GM18867 (cell line): Measurements from ENCODE around the gene AFG3L2.
A peak's percentile ranks its signal among the peaks of the same experiment; 100 is the strongest.
"Not testable (repeated sequence)": the region's sequence is repeated elsewhere in the genome, so short reads cannot be mapped to it uniquely, and the experiment has no call there.

ENCODE experiments used
- ATAC-seq: cut with Tn5 transposase; IDR thresholded peaks from one replicate; pipeline ENCODE4 v1.9.1; 2021; ENCODE audit warnings: mild to moderate bottlenecking, moderate library complexity; ENCODE audit not compliant: unreplicated experiment

AFG3L2 gene

DNA sequence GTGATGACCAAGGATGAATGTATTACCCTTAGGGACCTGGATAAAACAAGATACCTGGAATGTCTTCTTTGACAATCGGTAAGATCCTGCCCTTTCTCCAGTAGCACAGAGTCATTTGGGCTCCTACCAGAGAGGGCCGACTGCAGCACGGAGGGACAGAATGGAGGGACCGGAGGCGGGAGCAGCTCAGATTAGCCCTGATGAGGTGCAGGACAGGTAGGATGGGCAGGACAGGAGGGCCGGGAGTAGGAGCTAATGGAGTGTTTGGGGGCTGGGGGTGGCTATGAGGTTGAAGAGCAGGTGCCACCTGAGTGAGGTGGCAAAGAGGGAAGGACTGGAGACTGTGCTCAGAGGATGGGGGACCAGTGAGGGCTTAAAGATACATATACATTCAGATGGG lies 20.8 kb upstream of the AFG3L2 start:
- no peak for ATAC-seq

DNA sequence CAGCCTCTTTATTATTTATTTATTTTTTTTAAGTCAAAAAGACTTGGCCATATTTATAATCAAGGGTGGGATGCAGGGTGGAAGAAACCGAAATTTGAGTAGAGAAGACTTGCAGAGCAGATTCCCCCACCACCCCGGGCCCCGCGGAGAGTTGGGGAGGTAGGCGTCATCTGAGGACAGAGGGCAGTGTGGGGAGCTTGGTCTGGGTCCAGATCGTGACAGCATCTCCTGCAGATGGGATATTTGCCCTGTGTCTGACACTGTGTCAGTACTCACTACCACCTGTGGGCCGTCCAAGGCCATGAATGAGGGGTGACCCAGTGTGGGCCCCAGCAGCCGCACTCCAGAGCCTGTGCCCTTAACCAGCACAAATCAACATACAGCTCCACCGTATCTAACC lies 20.2 kb upstream of the AFG3L2 start:
- ATAC-seq: no peak

DNA sequence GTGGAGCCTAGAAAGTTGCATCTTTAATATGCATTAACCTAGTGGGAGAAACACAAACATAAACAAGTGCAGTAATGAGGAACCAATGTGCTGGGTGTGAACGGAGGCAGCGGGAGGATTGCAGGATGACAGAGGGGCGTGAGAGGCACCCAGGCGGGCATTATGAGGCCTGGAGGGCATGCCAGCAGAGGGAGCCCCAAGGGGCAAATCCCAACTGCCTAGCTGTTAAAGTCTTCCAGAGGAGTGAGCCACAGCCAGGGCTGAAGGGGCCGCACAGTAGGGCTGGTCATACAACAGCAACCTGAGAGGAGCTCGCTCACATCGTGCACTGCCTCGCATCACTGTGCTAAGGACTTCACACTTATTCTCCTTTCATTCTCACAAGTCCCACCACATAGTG lies 17.4 kb upstream of the AFG3L2 start:
- ATAC-seq: no peak

- ATAC-seq: no peak
Observed at GRCh38 chr18:12393998-12394397, 17.0 kb upstream of the AFG3L2 start.

- no peak for ATAC-seq
Observed at GRCh38 chr18:12393510-12393909, 16.5 kb upstream of the AFG3L2 start.

- ATAC-seq: peak; percentile 72
Observed at GRCh38 chr18:12391487-12392165, 14.6 kb upstream of the AFG3L2 start.

GRCh38 chr18:12388442-12388841 lies 11.4 kb upstream of the AFG3L2 start:
- ATAC-seq: no peak

DNA sequence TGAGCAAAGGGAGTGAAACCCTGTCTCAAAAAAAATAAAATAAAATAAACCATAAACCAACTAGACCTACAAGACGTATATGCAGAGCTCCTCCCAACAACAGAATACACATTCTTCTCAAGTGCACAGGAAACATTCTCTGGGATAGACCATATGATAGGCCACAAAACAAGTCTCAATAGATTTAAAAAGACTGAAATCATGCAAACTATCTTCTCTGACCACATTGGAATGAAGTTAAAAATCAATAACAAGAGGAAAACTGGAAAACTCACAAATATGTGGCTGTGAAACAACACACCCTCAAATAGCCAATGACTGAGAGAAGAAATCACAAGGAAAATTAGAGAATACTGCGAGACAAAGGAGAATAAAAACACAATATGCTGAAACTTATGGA lies 7.2 kb upstream of the AFG3L2 start:
- ATAC-seq: no peak

- ATAC-seq: not testable (repeated sequence)
Observed at GRCh38 chr18:12383759-12384158, 6.7 kb upstream of the AFG3L2 start.

DNA sequence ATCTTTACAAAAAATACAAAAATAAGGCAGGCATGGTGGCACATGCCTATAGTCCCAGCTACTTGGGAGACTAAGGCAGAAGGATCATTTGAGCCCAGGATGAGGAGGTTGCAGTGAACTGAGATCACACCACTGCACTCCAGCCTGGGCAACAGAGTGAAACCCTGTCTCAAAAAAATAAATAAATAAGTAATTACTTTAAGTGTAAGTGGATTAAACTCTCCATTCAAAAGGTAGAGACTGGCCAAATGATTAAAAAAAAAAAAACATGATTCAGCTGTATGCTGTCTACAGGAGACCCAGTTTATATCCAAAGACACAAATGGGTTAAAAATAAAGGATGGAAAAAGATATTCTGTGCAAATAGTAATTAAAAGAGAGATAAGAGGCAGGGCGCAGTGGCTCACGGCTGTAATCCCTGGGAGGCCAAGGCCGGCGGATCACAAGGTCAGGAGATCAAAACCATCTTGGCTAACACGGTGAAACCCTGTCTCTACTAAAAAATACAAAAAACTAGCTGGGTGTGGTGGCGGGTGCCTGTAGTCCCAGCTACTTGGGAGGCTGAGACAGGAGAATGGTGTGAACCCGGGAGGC lies 5.3 kb upstream of the AFG3L2 start:
- not testable (repeated sequence) for ATAC-seq

GRCh38 chr18:12378198-12378558 lies 1.2 kb upstream of the AFG3L2 start:
- ATAC-seq: not testable (repeated sequence)

GRCh38 chr18:12377556-12378197 lies 650 bp upstream of the AFG3L2 start:
- peak; percentile 67 for ATAC-seq

GRCh38 chr18:12376034-12376753 lies 833 bp downstream of the AFG3L2 start:
- ATAC-seq: peak; percentile 0

GRCh38 chr18:12374401-12374800 lies 2.6 kb downstream of the AFG3L2 start:
- ATAC-seq: no peak

GRCh38 chr18:12373771-12374116 lies 3.3 kb downstream of the AFG3L2 start:
- ATAC-seq: no peak

GRCh38 chr18:12373116-12373770 lies 3.8 kb downstream of the AFG3L2 start:
- ATAC-seq: no peak

- ATAC-seq: no peak
Observed at GRCh38 chr18:12372406-12372805, 4.6 kb downstream of the AFG3L2 start.

DNA sequence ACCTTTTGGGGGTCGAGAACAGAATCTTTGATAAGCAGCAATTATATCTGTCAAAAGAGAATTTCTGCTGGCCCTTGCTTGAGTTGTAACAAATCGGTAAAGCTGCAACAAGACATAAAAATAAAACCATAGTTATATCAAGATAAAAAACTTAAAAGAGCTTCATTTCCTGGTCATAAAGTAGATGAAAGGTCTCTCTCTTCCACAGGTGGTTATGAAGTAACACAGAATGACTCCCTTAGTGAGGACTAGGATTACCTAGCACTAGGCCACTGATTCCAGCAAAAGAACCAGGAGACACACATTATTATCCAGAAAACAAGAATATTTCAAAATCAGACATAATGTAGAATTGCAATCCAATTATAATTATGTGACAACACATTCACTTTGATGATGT lies 5.4 kb downstream of the AFG3L2 start:
- no peak for ATAC-seq

DNA sequence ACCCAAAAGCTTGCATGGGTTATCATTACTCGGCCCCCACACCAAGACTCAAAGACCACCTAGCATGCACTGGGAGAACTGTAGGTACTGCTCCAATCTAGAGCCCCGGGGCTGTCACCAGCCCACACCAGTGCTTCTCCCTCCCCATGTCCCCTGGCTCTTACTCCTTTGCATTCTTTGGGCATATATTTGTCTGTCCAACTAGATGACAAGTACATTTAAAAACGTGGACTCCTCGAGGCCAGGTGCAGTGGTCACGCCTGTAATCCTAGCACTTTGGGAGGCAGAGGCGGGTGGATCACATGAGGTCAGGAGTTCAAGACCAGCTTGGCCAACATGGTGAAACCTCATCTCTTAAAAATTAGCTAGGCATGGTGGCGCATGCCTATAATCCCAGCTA lies 7.8 kb downstream of the AFG3L2 start:
- ATAC-seq: no peak

GRCh38 chr18:12366784-12367183 lies 10.2 kb downstream of the AFG3L2 start:
- ATAC-seq: no peak

DNA sequence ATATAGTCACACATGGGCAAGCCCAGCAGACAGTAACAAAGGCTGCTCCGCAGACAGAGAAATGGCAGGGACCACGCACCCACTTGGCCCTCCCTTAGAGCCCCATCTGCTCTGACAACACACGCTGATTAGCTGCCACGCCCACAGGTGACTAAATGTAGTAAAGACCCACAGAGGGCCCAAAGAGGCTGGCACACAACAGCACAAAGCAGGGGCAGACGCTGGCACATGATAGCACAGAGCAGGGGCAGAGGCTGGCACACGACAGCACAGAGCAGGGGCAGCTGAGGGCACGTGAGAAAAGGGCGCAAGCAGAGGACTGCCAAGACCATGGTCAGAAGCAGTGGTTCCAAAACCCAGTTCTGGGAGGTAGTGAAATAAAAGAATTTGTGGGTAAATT lies 10.6 kb downstream of the AFG3L2 start:
- no peak for ATAC-seq
